SK-N-SH (cell line): ENCODE data around the gene NKD1. TPM values are rescaled to one million over a fixed set of nuclear protein-coding genes. Genes with fewer than 3 reads are reported as not detected.

Source experiments
- CTCF ChIA-PET: fragments of 300-600, 350-600 bp; formaldehyde crosslinking; extraction: SDS; loops from one replicate; lab custom pipeline; 2021; lab: Yijun Ruan, JAX
- POLR2A ChIA-PET: fragments of 350-600 bp; sonication (Branson Sonifier 250); formaldehyde crosslinking; extraction: SDS; loops from one replicate; lab custom pipeline; 2020; ENCODE audit warnings: antibody characterized with exemption, inconsistent platforms; lab: Yijun Ruan, JAX
- DNase-seq: peaks from one replicate; pipeline ENCODE4 v3.0.0; 2012
- H2AFZ ChIP-seq: fragments of 200-600 bp; sonication (generic); 2 replicates; pipeline ENCODE4 v1.8.1; 2016; ENCODE audit warnings: antibody characterized with exemption, mild to moderate bottlenecking, low read depth
- H3F3A ChIP-seq: fragments of 200-600 bp; sonication (generic); replicated peaks from 2 replicates; pipeline ENCODE3; 2016; ENCODE audit warnings: antibody characterized with exemption, mild to moderate bottlenecking; ENCODE audit not compliant: insufficient read depth
- H3K27ac ChIP-seq, 2 experiments: fragments of 200-500 bp in 1 of 2; fragments of 200-600 bp in 1 of 2; sonication (Bioruptor generic) in 1 of 2; sonication (generic), shearing (Covaris generic) in 1 of 2; 2 replicates each; pipeline versions ENCODE4 v1.5.1 to v1.6.1; 2014 to 2016; ENCODE audit warnings: low read depth in 2 of 2, inconsistent platforms in 1 of 2, low read length in 1 of 2, mild to moderate bottlenecking in 1 of 2, mixed read lengths in 1 of 2
- H3K27me3 ChIP-seq: fragments of 200-600 bp; sonication (generic), shearing (Covaris generic); 2 replicates; pipeline ENCODE4 v1.6.1; 2016; ENCODE audit warnings: mixed run types; ENCODE audit not compliant: insufficient read depth
- H3K36me3 ChIP-seq, 2 experiments: fragments of 200-500 bp in 1 of 2; fragments of 200-600 bp in 1 of 2; sonication (Bioruptor generic) in 1 of 2; sonication (generic) in 1 of 2; replicated peaks in 1 of 2; 2 replicates each; pipeline versions ENCODE3 to v1.5.1; 2014 to 2016; ENCODE audit warnings: low read length in 1 of 2, mild to moderate bottlenecking in 1 of 2; ENCODE audit not compliant: insufficient read depth in 2 of 2, control insufficient read depth in 1 of 2
- H3K4me1 ChIP-seq, 2 experiments: fragments of 200-500 bp in 1 of 2; fragments of 200-600 bp in 1 of 2; sonication (Bioruptor generic) in 1 of 2; sonication (generic), shearing (Covaris generic) in 1 of 2; 2 replicates each; pipeline versions ENCODE4 v1.5.1 to v1.6.1; 2014 to 2016; ENCODE audit warnings: low read depth in 1 of 2, low read length in 1 of 2, mixed run types in 1 of 2; ENCODE audit not compliant: insufficient read depth in 2 of 2, control insufficient read depth in 1 of 2
- H3K4me2 ChIP-seq: fragments of 200-600 bp; sonication (generic), shearing (Covaris generic); 2 replicates; pipeline ENCODE4 v1.6.1; 2017; ENCODE audit warnings: mixed run types
- H3K4me3 ChIP-seq, 2 experiments: fragments of 200-500 bp in 1 of 2; fragments of 200-600 bp in 1 of 2; sonication (Bioruptor generic) in 1 of 2; sonication (generic), shearing (Covaris generic) in 1 of 2; 2 replicates each; pipeline versions ENCODE4 v1.5.1 to v1.8.1; 2014 to 2016; ENCODE audit warnings: low read depth in 2 of 2, inconsistent platforms in 1 of 2, low read length in 1 of 2, mild to moderate bottlenecking in 1 of 2, mixed read lengths in 1 of 2, moderate library complexity in 1 of 2
- H3K79me2 ChIP-seq: fragments of 200-600 bp; sonication (generic); 2 replicates; pipeline ENCODE4 v1.8.1; 2017; ENCODE audit warnings: mild to moderate bottlenecking; ENCODE audit not compliant: insufficient read depth
- H3K9ac ChIP-seq: fragments of 200-600 bp; sonication (generic); 2 replicates; pipeline ENCODE4 v1.6.1; 2017; ENCODE audit warnings: mixed run types
- H3K9me2 ChIP-seq: fragments of 200-600 bp; sonication (generic); 2 replicates; pipeline ENCODE4 v1.6.1; 2017; ENCODE audit warnings: mixed run types
- H3K9me3 ChIP-seq: fragments of 200-600 bp; sonication (generic); 2 replicates; pipeline ENCODE4 v1.6.1; 2017; ENCODE audit warnings: mixed run types, mild to moderate bottlenecking, moderate library complexity
- H4K20me1 ChIP-seq: fragments of 200-600 bp; sonication (generic); 2 replicates; pipeline ENCODE4 v1.6.1; 2017; ENCODE audit warnings: mild to moderate bottlenecking, mixed run types; ENCODE audit not compliant: insufficient read depth
- CHD2 ChIP-seq: fragments of 150-350 bp; IDR thresholded peaks from 2 replicates; pipeline ENCODE4 v1.6.1; 2018; ENCODE audit warnings: low read length; ENCODE audit not compliant: partially characterized antibody
- CTCF ChIP-seq: fragments of 200-600 bp; sonication (generic); IDR thresholded peaks from 2 replicates; pipeline ENCODE4 v1.6.1; 2017; ENCODE audit warnings: antibody characterized with exemption, mild to moderate bottlenecking, moderate library complexity
- ELF1 ChIP-seq: IDR thresholded peaks from 2 replicates; pipeline ENCODE4 v1.4.0; 2012
- EP300 ChIP-seq, 2 experiments: IDR thresholded peaks; 2 replicates each; pipeline versions ENCODE4 v1.4.0 to v1.6.1; 2012; ENCODE audit warnings: borderline replicate concordance in 1 of 2, low read depth in 1 of 2, low read length in 1 of 2
- EZH2phosphoT487 ChIP-seq: fragments of 200-600 bp; sonication (generic); IDR thresholded peaks from 2 replicates; pipeline ENCODE4 v1.6.1; 2017; ENCODE audit warnings: low read depth, mixed run types, mild to moderate bottlenecking, antibody characterized with exemption, moderate library complexity, borderline replicate concordance
- FOXJ3 ChIP-seq: sonication (generic); formaldehyde crosslinking; IDR thresholded peaks from 2 replicates; pipeline ENCODE4 v1.5.1; 2020; ENCODE audit warnings: mild to moderate bottlenecking, missing genetic modification reagents
- GATA2 ChIP-seq: sonication (generic); formaldehyde crosslinking; IDR thresholded peaks from 2 replicates; pipeline ENCODE4 v1.5.0; 2020; ENCODE audit warnings: mild to moderate bottlenecking, missing genetic modification reagents
- MEF2A ChIP-seq: IDR thresholded peaks from 2 replicates; pipeline ENCODE4 v1.4.0; 2012; ENCODE audit warnings: low read depth, borderline replicate concordance
- NFIC ChIP-seq: IDR thresholded peaks from 2 replicates; pipeline ENCODE4 v1.4.0; 2012; ENCODE audit warnings: borderline replicate concordance
- RAD21 ChIP-seq: IDR thresholded peaks from 2 replicates; pipeline ENCODE4 v1.6.1; 2012; ENCODE audit warnings: mild to moderate bottlenecking, low read length
- RCOR1 ChIP-seq: fragments of 150-350 bp; IDR thresholded peaks from 2 replicates; pipeline ENCODE4 v1.6.1; 2017; ENCODE audit warnings: antibody characterized with exemption, low read length
- REST ChIP-seq: IDR thresholded peaks from 2 replicates; pipeline ENCODE4 v1.6.1; 2012; ENCODE audit warnings: mild to moderate bottlenecking, low read depth, low read length, moderate library complexity
- SIN3A ChIP-seq: IDR thresholded peaks from 2 replicates; pipeline ENCODE4 v1.6.1; 2012; ENCODE audit warnings: low read depth, mild to moderate bottlenecking, low read length, moderate library complexity, borderline replicate concordance
- SMC3 ChIP-seq: IDR thresholded peaks from 2 replicates; pipeline ENCODE4 v1.6.1; 2012; ENCODE audit warnings: low read depth, low read length, improper control_type of control experiment
- USF2 ChIP-seq: fragments of 150-350 bp; IDR thresholded peaks from 2 replicates; pipeline ENCODE4 v1.6.1; 2017; ENCODE audit warnings: antibody characterized with exemption, low read length, low read depth, borderline replicate concordance
- ZBTB33 ChIP-seq: IDR thresholded peaks from 2 replicates; pipeline ENCODE4 v1.4.0; 2012; ENCODE audit warnings: low read depth, borderline replicate concordance
- WGBS: methylation state at CpG from one replicate; pipeline ENCODE4 v1.1.6; 2017; ENCODE audit warnings: low lambda C conversion rate; 5-methylcytosine and 5-hydroxymethylcytosine counted together
- polyA plus RNA-seq, 3 experiments: library from polyadenylated mRNA; depleted of rRNA; stranded (reverse); fragments of >200 nt; gene quantifications; 2 replicates each; pipeline ENCODE4 v1.2.3, GENCODE V29; 2012

Gene NKD1
- polyA plus RNA-seq, 1 of the 3 experiments (the other 2 are of a cell fraction) = 0.02 TPM

- no peak for TF ChIP-seq ZBTB33
- TF ChIP-seq CHD2 = no peak
- no peak for TF ChIP-seq EP300 (IDR thresholded peaks at IDR 0.05; ENCODE audit: borderline replicate concordance in 1 of 2, low read depth in 1 of 2, low read length in 1 of 2)
- no peak for TF ChIP-seq REST
- no peak for TF ChIP-seq ELF1
- TF ChIP-seq FOXJ3 = no peak
- TF ChIP-seq SMC3 = no peak
- no peak for TF ChIP-seq SIN3A
These were observed 49.6 kb upstream of the NKD1 start (continued) for GRCh38 chr16:50498431-50499155.

- ChIA-PET POLR2A (no interaction called here), CTCF (interaction anchor here (0.6 kb wide), 1 partner anchor 145 kb away, joined by 3 read pairs; no protein-coding TSS in a partner anchor)
- H3K9me2 ChIP-seq = no peaks in the 10 kb centered on the region
- TF ChIP-seq ELF1 (no peak), EP300 (IDR thresholded peaks at IDR 0.05; ENCODE audit: borderline replicate concordance in 1 of 2, low read depth in 1 of 2, low read length in 1 of 2) (no peak), EZH2phosphoT487 (no peak), MEF2A (no peak), FOXJ3 (no peak), GATA2 (CRISPR knock-in tag) (no peak), CTCF (no peak), NFIC (no peak), SMC3 (no peak), USF2 (no peak), REST (no peak), RCOR1 (no peak), RAD21 (no peak)
These were observed 48.9 kb upstream of the NKD1 start for GRCh38 chr16:50499254-50499653.

More at GRCh38 chr16:50499254-50499653, 48.9 kb upstream of the NKD1 start:
- Histone ChIP-seq H3F3A (no peaks in the 10 kb centered on the region), H3K9ac (no peak overlapping the region), H3K27me3 (no peaks in the 10 kb centered on the region), H3K9me3 (no peaks in the 10 kb centered on the region), H3K36me3 (no peaks in the 10 kb centered on the region), H2AFZ (no peak overlapping the region), H3K4me1 (peaks cover 0 to 4% of the 10 kb centered on the region in 2 experiments; a peak in 1 of 4 replicates), H3K4me2 (no peak overlapping the region), H4K20me1 (no peaks in the 10 kb centered on the region), H3K4me3 (no peak overlapping the region), H3K27ac (no peak overlapping the region), H3K79me2 (no peaks in the 10 kb centered on the region)
- WGBS = 14% methylated on average over 2 of the region's 2 CpGs
- DNase-seq = no peak
